ENCODE measurements around the gene SMAD3.

- no peak for TF ChIP-seq GABPA (IDR thresholded peaks at IDR 0.05; ENCODE audit: low read depth)
- TF ChIP-seq, protein P1, sequence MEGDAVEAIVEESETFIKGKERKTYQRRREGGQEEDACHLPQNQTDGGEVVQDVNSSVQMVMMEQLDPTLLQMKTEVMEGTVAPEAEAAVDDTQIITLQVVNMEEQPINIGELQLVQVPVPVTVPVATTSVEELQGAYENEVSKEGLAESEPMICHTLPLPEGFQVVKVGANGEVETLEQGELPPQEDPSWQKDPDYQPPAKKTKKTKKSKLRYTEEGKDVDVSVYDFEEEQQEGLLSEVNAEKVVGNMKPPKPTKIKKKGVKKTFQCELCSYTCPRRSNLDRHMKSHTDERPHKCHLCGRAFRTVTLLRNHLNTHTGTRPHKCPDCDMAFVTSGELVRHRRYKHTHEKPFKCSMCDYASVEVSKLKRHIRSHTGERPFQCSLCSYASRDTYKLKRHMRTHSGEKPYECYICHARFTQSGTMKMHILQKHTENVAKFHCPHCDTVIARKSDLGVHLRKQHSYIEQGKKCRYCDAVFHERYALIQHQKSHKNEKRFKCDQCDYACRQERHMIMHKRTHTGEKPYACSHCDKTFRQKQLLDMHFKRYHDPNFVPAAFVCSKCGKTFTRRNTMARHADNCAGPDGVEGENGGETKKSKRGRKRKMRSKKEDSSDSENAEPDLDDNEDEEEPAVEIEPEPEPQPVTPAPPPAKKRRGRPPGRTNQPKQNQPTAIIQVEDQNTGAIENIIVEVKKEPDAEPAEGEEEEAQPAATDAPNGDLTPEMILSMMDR (IDR thresholded peaks at IDR 0.05 in 2 of 3, conservative IDR thresholded peaks at IDR 0.05 in 1 of 3; ENCODE audit: control insufficient read depth in 2 of 3, extremely low read depth in 1 of 3, insufficient read depth in 1 of 3, low read depth in 3 of 3, low read length in 3 of 3) = no peak
- no peak for TF ChIP-seq MYB (IDR thresholded peaks at IDR 0.05; ENCODE audit: borderline replicate concordance, low read depth, low read length)
- no peak for TF ChIP-seq CBX5 (IDR thresholded peaks at IDR 0.05; ENCODE audit: low read depth)
- TF ChIP-seq BRCA1 (IDR thresholded peaks at IDR 0.05; ENCODE audit: low read depth, low read length) = no peak
- no peak for TF ChIP-seq MYC (IDR thresholded peaks at IDR 0.05; ENCODE audit: insufficient read depth, insufficient read length, insufficient replicate concordance, low read length, severe bottlenecking)
- no peak for TF ChIP-seq FOXK2 (IDR thresholded peaks at IDR 0.05)
- no peak for TF ChIP-seq SRF (IDR thresholded peaks at IDR 0.05; ENCODE audit: low read depth in 2 of 2, low read length in 2 of 2)
- TF ChIP-seq SMC3 (IDR thresholded peaks at IDR 0.05; ENCODE audit: borderline replicate concordance, low read length) = no peak
- TF ChIP-seq ZNF24 (IDR thresholded peaks at IDR 0.05) = no peak
- no peak for TF ChIP-seq HDAC2 (IDR thresholded peaks at IDR 0.05)
- no peak for TF ChIP-seq JUND (IDR thresholded peaks at IDR 0.05; ENCODE audit: low read depth, low read length)
- TF ChIP-seq EP300 (IDR thresholded peaks at IDR 0.05; ENCODE audit: borderline replicate concordance in 1 of 2, control insufficient read depth in 1 of 2, low read depth in 2 of 2, low read length in 2 of 2) = no peak
Measured at GRCh38 chr15:67107014-67107812, 41.8 kb downstream of the SMAD3 start.
